IPS DF 19.7 (cell line): ENCODE results near the gene CCK.

Experiments
- DNase-seq: peaks from one replicate; pipeline ENCODE4 v3.0.0-alpha.2; 2013; ENCODE audit warnings: low read depth, low spot score

CCK gene

DNA sequence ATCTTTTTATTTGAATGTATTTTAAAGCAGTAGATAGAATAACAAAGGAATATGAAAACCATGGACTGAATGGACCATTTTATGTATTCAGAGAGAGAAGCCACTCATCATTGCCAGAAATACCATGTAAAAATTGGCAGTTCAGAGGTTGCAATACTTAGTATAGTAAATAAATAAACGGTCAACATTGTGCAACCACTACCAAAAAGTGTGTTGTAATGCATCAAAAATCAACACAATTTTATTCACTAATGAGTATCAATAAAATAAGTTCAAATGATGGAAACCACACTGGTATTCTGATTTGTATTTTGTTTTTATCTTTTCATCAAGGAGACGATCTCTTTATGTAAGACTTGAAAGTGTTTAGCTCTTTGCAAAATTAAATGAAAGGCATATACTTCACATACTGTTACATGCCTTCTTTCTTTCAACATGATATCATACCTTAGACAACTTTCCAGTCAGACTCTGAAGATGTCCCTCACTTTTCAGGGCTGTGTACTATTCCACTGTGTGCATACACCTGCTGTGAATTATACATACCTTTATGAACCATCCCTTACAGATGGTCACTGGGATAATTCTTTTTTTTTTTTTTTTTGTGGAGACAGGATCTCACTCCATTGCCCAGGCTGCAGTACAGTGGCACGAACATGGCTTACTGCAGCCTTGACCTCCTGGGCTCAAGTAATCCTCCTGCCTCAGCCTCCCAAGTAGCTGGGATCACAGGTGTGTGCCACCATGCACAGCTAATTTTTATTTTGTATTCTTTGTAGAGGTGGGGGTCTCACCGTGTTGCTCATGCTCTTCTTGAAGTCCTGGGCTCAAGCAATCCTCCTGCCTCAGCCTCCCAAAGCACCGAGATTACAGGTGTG lies 40.3 kb downstream of the CCK start:
- no peak for DNase-seq

DNA sequence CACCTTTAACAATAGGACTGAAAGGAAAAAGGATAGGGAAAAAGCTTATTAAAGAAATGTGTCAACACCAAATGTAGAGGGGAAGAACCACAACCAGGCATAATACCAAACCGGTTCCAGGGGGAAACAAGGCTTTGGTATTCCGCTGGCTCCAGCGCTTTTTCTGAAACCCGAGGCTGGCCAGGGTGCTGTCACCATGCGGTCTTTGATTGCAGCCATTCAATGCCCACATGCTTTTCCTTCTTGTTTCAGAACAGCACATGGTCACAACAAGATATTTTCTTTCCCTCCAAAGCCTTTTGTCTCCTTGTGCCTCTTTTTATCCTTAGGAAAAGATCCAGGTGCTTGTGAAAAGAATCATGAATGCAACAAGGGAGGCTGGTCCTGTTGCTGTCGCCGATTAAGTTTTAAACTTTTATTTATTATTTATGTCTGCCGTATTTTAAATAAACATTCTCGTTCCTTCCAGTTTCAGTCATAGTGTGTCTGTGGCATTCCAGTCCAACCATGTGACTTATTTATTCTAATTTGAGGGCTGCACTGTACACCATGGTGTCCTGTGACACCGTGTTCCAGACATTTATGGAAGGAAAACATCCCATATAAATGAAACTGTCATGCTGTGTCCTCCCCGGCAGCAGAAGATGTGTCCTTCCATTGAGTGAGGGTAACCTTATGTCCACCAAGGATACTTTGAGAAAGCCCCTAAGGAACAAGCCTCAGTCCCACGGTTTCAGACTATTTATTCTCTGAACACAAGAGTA lies 41.1 kb downstream of the CCK start:
- DNase-seq: no peak

DNA sequence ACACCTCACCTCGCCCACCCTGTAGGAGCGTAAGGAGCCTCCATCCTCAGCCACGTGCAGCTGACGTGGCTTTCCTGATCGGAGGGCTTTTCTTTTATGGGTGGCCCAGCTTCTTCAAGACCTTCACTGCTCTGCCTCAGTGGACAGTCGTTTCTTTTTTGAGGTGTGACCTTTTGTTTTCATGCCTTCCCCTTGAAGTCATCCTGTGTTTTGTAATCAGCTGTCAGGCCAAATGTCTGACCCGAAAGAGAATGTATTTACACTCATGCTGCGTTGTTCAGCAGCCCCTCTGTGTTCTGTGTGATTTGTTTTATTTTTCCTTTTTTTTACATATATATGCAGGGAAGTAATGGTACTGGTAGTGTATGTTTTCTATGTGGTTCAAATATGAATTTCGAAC lies 41.8 kb downstream of the CCK start:
- DNase-seq: no peak

DNA sequence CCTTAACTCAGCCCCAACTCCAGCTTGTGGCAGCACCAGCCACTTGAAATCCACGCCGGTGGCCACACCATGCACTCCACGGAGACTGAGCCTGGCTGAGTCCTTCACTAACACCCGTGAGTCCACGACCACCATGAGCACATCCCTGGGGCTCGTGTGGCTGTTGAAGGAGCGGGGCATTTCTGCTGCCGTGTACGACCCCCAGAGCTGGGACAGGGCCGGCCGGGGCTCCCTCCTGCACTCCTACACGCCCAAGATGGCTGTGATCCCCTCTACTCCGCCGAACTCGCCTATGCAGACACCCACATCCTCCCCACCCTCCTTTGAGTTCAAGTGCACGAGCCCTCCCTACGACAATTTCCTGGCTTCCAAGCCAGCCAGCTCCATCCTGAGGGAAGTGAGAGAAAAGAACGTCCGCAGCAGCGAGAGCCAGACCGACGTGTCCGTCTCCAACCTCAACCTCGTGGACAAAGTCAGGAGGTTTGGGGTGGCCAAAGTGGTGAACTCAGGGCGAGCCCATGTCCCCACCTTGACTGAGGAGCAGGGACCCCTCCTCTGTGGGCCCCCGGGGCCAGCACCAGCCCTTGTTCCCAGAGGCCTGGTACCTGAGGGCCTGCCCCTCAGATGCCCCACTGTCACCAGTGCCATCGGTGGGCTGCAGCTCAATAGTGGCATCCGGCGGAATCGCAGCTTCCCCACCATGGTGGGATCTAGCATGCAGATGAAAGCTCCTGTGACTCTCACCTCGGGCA lies 42.9 kb downstream of the CCK start:
- no peak for DNase-seq

DNA sequence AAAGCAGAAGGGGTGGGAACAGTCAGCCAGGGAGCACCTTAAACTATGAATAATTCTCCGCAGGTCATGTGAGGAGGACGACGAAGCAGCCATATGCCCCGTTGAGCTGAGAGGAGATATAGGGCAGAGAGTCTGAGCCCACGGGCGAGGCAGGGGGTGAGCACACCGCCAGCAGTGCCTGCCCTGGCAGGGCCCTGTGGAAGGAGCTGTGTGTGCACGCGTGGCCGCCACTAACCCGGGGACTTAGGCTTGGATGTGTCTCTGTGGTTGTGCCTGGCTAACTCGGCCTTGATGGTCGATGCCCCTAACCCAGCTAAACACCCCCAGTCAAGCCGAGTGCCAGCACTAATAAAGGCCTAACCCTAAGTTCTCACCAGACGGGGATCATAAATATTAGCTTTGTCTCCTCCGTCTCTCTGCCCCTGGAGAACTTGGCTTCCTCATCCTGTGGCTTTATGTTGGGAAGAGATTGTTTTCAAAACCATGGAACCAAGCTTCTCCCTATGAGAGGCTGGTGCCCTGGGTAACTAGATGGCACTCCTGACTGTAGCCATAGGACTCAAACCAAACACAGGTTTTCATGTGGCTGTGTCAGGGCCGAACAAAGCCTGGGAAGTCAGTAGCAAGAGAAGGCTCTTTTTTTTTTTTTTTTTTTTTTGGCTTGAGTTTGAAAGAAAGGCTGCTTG lies 45.4 kb downstream of the CCK start:
- DNase-seq: no peak

GRCh38 chr3:42216931-42217333 lies 49.1 kb downstream of the CCK start:
- DNase-seq: no peak

- DNase-seq: no peak
Observed at GRCh38 chr3:42216302-42216701, 49.7 kb downstream of the CCK start.

DNA sequence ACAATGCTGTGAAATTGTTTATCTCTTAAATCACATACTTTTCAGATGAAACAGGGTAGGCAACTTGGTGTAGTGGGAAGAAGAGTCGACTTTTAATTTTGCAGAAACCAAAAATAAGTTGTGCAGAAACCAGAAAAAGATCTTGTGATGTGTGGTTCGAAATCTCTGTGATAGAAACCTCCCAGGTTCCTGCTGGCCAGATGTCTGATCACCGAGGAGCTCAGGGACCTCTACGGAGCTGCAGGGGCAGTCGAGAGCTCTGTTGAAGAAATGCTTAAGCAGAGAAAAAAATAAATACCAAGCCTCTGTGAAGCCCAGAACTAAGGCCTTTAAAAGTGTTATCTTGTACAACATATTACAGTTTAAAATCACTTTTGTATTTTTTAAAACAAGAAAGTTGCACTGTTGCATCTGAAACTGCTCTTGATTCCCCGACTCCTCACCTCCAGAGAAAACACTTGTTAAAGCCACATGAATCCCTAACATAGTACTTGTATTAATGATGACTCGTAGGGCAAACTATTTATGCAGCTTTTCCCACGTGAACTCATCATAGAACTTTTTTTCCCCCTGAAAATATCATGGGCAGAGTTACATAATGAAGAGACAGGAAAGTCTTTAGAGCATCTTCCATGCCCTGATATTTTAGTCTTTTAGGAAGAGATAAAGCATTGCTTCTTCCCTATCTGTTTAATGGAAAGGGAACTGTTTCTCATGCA lies 51.3 kb downstream of the CCK start:
- DNase-seq: no peak

DNA sequence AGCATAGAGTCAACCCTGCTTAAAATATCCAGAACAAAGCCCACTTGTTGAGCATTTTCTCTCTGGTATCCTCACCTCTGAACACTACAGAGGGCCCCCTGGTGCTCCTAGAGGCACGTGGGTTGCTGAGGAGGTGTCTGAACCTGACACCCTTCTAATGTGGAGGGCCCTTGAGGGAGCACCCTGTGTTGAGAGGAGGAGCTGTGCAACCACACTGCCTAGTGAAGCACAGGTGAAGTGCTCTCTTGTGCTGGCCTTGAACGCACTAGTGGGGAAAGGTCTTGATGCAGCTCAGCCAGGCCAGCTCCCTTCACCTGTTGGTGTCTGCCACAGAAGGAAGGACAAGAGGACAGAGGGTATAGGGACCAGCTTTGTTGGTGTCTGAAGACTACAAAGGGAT lies 51.9 kb downstream of the CCK start:
- DNase-seq: no peak

DNA sequence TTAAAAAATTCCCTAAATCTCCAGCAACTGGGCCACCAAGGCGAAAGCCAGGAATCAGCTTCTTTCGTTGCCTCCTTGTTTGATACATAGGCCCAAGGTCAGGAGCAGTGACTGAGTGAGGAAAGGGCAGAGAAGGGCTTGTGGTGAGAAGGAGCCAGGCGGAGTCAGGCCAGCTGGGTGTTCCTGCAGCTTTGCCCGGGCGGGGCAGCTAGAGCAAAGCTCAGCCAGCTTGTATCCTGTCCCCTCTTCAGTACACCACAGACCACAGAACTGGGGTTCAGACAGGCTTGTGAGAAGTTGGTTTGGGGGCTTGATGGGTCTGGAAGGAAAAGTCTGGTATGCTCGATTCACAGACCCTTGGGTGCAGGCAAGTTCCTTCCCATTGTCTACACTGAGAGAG lies 52.6 kb downstream of the CCK start:
- DNase-seq: no peak

DNA sequence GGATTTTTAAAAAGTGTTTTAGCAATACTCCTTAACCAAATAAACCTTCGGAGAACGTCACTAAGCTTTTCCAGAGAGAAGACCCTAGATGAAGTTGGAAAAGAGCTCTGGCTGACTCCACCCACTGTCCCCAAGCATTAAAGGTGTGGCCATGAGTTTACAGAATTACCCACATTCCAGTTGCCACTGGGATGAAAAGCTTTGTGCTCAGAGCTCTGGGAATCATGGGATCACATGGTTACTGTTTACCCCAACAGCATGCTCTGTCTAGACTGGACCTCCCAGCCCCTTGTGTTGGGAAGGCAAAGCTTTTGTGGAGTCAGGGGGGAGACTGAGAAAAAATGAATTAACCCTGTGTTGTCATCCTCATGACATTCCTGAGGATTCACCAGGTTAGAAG lies 55.3 kb downstream of the CCK start:
- DNase-seq: no peak

GRCh38 chr3:42209917-42210316 lies 56.1 kb downstream of the CCK start:
- DNase-seq: no peak
